IPS-20b (cell line): ENCODE results near the gene MICAL3.
"Not testable (repeated sequence)": the region's sequence is repeated elsewhere in the genome, so short reads cannot be mapped to it uniquely, and the experiment has no call there.

ENCODE experiments used
- H3K27ac ChIP-seq: one replicate; pipeline ENCODE4 v1.5.1; 2013; ENCODE audit warnings: low read length
- H3K27me3 ChIP-seq: 2 replicates; pipeline ENCODE4 v1.6.1; 2013; ENCODE audit warnings: mild to moderate bottlenecking, low read length, inconsistent platforms; ENCODE audit not compliant: insufficient read depth
- H3K36me3 ChIP-seq: 2 replicates; pipeline ENCODE4 v1.6.1; 2013; ENCODE audit warnings: low read depth, mild to moderate bottlenecking, inconsistent platforms, low read length, moderate library complexity; ENCODE audit not compliant: insufficient read depth
- H3K4me1 ChIP-seq: 2 replicates; pipeline ENCODE4 v1.6.1; 2013; ENCODE audit warnings: mild to moderate bottlenecking, control low read depth, inconsistent platforms, low read length, moderate library complexity; ENCODE audit not compliant: insufficient read depth
- H3K4me3 ChIP-seq: 2 replicates; pipeline ENCODE4 v1.5.1; 2013; ENCODE audit warnings: mild to moderate bottlenecking, low read length, inconsistent platforms
- H3K9ac ChIP-seq: 2 replicates; pipeline ENCODE4 v1.6.1; 2013; ENCODE audit warnings: low read depth, mild to moderate bottlenecking, inconsistent platforms, low read length, moderate library complexity
- H3K9me3 ChIP-seq: 2 replicates; pipeline ENCODE4 v1.6.1; 2013; ENCODE audit warnings: mild to moderate bottlenecking, low read depth, low read length, inconsistent platforms; ENCODE audit not compliant: insufficient read depth

Gene MICAL3

GRCh38 chr22:18057568-18058209, 33.3 kb upstream of the MICAL3 start:
- no peak overlapping the region for H3K27ac ChIP-seq
- H3K36me3 ChIP-seq, result no peaks in the 10 kb centered on the region
- H3K27me3 ChIP-seq, result no peaks in the 10 kb centered on the region
- H3K9me3 ChIP-seq, result no peaks in the 10 kb centered on the region
- H3K9ac ChIP-seq, result no peak overlapping the region
- no peak overlapping the region for H3K4me3 ChIP-seq
- H3K4me1 ChIP-seq, result no peaks in the 10 kb centered on the region

GRCh38 chr22:18056807-18057474, 32.6 kb upstream of the MICAL3 start:
- Histone ChIP-seq H3K27ac (no peak overlapping the region), H3K9ac (no peak overlapping the region), H3K9me3 (no peaks in the 10 kb centered on the region), H3K4me1 (no peaks in the 10 kb centered on the region), H3K27me3 (no peaks in the 10 kb centered on the region), H3K36me3 (no peaks in the 10 kb centered on the region), H3K4me3 (no peak overlapping the region)

GRCh38 chr22:18056161-18056666, 31.9 kb upstream of the MICAL3 start:
- Histone ChIP-seq H3K4me1 (no peaks in the 10 kb centered on the region), H3K9me3 (no peaks in the 10 kb centered on the region), H3K36me3 (no peaks in the 10 kb centered on the region), H3K9ac (no peak overlapping the region), H3K27me3 (no peaks in the 10 kb centered on the region), H3K4me3 (no peak overlapping the region), H3K27ac (no peak overlapping the region)

- Histone ChIP-seq H3K27ac (no peak overlapping the region), H3K4me3 (no peak overlapping the region), H3K9ac (no peak overlapping the region), H3K9me3 (no peaks in the 10 kb centered on the region), H3K4me1 (no peaks in the 10 kb centered on the region), H3K36me3 (no peaks in the 10 kb centered on the region), H3K27me3 (no peaks in the 10 kb centered on the region)
These were observed 31.3 kb upstream of the MICAL3 start for GRCh38 chr22:18055619-18056160.

- not testable (repeated sequence) for H3K9ac ChIP-seq, H3K36me3 ChIP-seq, H3K27me3 ChIP-seq, H3K4me1 ChIP-seq, H3K9me3 ChIP-seq, H3K4me3 ChIP-seq, H3K27ac ChIP-seq
These were observed 29.0 kb upstream of the MICAL3 start for GRCh38 chr22:18053216-18053946.

- not testable (repeated sequence) for H3K4me3 ChIP-seq, H3K9ac ChIP-seq, H3K9me3 ChIP-seq, H3K4me1 ChIP-seq, H3K36me3 ChIP-seq, H3K27ac ChIP-seq, H3K27me3 ChIP-seq
These were observed 26.8 kb upstream of the MICAL3 start for GRCh38 chr22:18051113-18051512.

GRCh38 chr22:18050065-18050464, 25.7 kb upstream of the MICAL3 start:
- Histone ChIP-seq H3K27me3 (no peaks in the 10 kb centered on the region), H3K4me3 (no peak overlapping the region), H3K4me1 (no peaks in the 10 kb centered on the region), H3K36me3 (no peaks in the 10 kb centered on the region), H3K27ac (no peak overlapping the region), H3K9me3 (no peaks in the 10 kb centered on the region), H3K9ac (no peak overlapping the region)

GRCh38 chr22:18048441-18048898, 24.1 kb upstream of the MICAL3 start:
- Histone ChIP-seq H3K4me3 (no peak overlapping the region), H3K27me3 (no peaks in the 10 kb centered on the region), H3K36me3 (no peaks in the 10 kb centered on the region), H3K27ac (no peak overlapping the region), H3K4me1 (no peaks in the 10 kb centered on the region), H3K9ac (no peak overlapping the region), H3K9me3 (no peaks in the 10 kb centered on the region)

- Histone ChIP-seq H3K4me3 (no peak overlapping the region), H3K9ac (no peak overlapping the region), H3K9me3 (no peaks in the 10 kb centered on the region), H3K36me3 (no peaks in the 10 kb centered on the region), H3K27ac (no peak overlapping the region), H3K27me3 (no peaks in the 10 kb centered on the region), H3K4me1 (no peaks in the 10 kb centered on the region)
These were observed 23.7 kb upstream of the MICAL3 start for GRCh38 chr22:18048041-18048440.

GRCh38 chr22:18045794-18046193, 21.4 kb upstream of the MICAL3 start:
- H3K4me3 ChIP-seq, result no peak overlapping the region
- H3K27me3 ChIP-seq, result no peaks in the 10 kb centered on the region
- no peaks in the 10 kb centered on the region for H3K36me3 ChIP-seq
- H3K9me3 ChIP-seq, result peaks cover 5% of the 10 kb centered on the region; the same call in 1 of the 2 replicates
- H3K4me1 ChIP-seq, result no peaks in the 10 kb centered on the region
- H3K27ac ChIP-seq, result no peak overlapping the region
- no peak overlapping the region for H3K9ac ChIP-seq

GRCh38 chr22:18044548-18045271, 20.3 kb upstream of the MICAL3 start:
- Histone ChIP-seq H3K27ac (no peak overlapping the region), H3K9ac (no peak overlapping the region), H3K9me3 (peaks cover 5% of the 10 kb centered on the region; the same call in 1 of the 2 replicates), H3K4me3 (no peak overlapping the region), H3K4me1 (no peaks in the 10 kb centered on the region), H3K27me3 (no peaks in the 10 kb centered on the region), H3K36me3 (no peaks in the 10 kb centered on the region)
